MM.1S (cell line): ENCODE data around the gene GNG10.
"Not testable (repeated sequence)": the region's sequence is repeated elsewhere in the genome, so short reads cannot be mapped to it uniquely, and the experiment has no call there.

Experiments
- CTCF ChIP-seq: fragments of 300-600 bp; sonication (generic); IDR thresholded peaks from 2 replicates; pipeline ENCODE4 v1.5.1; 2016; ENCODE audit warnings: antibody characterized with exemption, low read length, mixed read lengths
- EZH2 ChIP-seq: fragments of 300-600 bp; sonication (generic); optimal IDR thresholded peaks from 2 replicates; pipeline ENCODE3; 2017; ENCODE audit warnings: low read depth, mild to moderate bottlenecking, antibody characterized with exemption, low read length, mixed read lengths
- EZH2phosphoT487 ChIP-seq: fragments of 300-600 bp; sonication (generic); IDR thresholded peaks from 2 replicates; pipeline ENCODE4 v1.6.1; 2018; ENCODE audit warnings: antibody characterized with exemption, low read length

- TF ChIP-seq CTCF, EZH2, EZH2phosphoT487: not testable (repeated sequence)
Observed at GRCh38 chr9:111668601-111669000, 7.2 kb downstream of the GNG10 start.
